GM18867 (cell line): ENCODE results near the gene LBR.

ENCODE experiments used
- ATAC-seq: cut with Tn5 transposase; IDR thresholded peaks from one replicate; pipeline ENCODE4 v1.9.1; 2021; ENCODE audit warnings: mild to moderate bottlenecking, moderate library complexity; ENCODE audit not compliant: unreplicated experiment

The LBR gene

DNA sequence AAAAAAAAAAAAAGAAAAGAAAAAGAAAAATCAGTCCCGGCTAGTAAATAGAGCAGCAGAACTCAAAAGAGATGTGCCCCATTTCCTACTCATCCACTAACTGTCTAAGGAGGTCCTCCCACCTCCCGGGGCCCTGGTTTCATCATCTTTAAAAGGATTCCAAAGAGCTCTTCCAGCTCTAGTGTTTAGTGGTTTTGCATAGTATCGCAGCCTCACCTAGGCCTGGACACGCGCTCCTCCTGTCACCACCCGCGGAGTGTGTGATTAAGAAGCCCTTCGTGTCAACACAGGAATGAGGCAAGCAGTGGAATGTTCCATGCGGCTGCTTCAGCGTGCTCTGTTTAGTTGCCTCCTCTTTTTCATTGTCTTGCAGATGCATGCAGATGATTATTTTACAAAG lies 49.0 kb downstream of the LBR start:
- ATAC-seq: no peak

DNA sequence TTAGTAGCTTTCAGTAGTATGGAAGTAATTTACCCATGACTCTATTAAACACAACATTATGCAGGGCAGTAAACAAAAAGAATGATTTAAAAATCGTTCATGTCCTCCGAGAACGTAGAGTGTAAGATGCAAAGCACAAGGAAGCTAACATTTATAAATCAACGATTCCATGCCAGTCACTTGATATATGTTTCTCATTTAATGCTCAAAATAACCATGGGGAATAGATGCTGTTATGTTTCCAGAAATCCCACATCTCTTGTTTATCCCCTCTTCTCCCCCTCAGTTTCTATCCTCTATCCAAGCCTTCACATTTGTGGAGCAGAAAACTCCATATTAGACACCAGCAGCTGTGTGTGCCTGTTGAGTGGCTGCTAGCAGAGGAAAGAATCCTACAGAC lies 52.8 kb downstream of the LBR start:
- ATAC-seq: no peak

DNA sequence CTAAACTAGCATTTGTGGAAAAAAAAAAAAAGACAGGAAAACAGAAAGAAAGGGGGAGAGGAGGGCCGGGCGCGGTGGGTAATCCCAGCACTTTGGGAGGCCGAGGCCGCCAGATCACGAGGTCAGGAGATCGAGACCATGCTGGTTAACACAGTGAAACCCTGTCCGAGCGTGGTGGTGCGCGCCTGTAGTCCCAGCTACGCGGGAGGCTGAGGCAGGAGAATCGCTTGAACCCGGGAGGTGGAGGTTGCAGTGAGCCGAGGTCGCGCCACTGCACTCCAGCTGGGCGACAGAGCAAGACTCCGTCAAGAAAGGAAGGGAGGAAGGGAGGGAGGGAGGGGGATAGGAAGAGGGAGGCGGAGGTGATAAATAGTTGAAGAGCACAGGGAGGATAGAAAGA lies 54.7 kb downstream of the LBR start:
- ATAC-seq: no peak

GRCh38 chr1:225371366-225372010 lies 56.4 kb downstream of the LBR start:
- no peak for ATAC-seq

DNA sequence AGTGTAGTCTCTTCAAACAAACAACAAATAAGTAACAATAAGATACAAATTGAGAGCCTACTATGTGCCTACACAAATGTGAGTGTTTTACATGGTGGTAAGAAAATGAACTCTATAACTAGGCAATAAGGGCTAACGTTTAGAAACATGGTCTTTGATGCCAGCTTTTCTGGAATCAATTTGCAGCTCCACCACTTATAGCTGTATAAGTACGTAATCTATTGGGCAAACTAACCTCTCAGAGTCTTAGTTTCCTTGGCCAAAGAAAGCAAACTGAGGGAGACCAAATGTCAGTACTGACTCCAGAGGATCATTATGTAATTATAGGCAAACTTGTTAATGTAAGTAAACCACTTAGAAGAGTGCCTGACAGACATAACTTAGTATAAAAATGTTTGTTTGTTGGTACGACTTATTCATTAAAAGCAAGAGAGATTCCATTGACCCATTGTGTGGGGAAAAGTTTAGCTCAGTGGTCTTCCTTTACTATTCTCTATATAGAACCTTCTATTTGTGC lies 59.7 kb downstream of the LBR start:
- no peak for ATAC-seq

DNA sequence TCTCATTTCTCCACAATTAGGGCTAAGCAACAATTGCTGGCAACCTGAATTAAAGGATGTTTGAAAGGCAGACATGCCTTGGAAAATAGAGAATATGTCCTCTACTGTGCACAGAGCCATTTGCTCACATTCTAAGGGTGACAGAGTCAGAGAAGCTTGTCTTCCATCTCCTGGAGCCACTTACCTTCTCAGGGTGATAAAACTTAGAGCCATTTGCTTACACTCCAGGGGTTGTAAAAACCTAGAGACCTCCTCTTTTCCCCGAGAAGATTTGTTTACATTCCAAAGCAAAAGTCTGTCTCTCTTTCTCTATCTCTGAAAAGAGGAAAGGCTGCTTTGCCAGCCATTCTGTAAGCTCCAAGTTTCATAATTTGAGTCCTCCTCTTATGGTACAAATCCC lies 61.3 kb downstream of the LBR start:
- no peak for ATAC-seq

GRCh38 chr1:225366018-225366417 lies 61.8 kb downstream of the LBR start:
- ATAC-seq: no peak

DNA sequence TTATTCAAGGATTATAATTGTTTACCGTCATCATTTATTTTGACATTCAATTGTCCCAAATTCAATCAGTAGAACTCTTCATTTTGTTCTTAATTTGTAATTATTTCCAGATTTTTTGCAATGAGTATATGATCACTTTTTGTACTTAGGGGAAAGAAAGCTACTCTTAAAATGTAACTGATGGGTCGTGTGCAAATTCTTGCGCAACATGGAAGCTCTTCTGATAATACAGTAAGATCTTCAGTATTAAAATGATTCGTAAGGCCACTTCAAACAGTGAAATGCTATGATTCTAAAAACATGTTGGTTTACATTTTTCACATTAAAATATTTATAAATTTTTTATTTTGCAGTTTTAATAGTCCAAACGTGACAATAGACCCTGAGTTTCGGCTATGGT lies 63.4 kb downstream of the LBR start:
- no peak for ATAC-seq

- peak; percentile 69 for ATAC-seq
These were observed 65.0 kb downstream of the LBR start for GRCh38 chr1:225362805-225363204.

GRCh38 chr1:225361176-225361575 lies 66.7 kb downstream of the LBR start:
- no peak for ATAC-seq

- no peak for ATAC-seq
These were observed 67.7 kb downstream of the LBR start for GRCh38 chr1:225360119-225360518.

GRCh38 chr1:225355863-225356262 lies 72.0 kb downstream of the LBR start:
- ATAC-seq: no peak

DNA sequence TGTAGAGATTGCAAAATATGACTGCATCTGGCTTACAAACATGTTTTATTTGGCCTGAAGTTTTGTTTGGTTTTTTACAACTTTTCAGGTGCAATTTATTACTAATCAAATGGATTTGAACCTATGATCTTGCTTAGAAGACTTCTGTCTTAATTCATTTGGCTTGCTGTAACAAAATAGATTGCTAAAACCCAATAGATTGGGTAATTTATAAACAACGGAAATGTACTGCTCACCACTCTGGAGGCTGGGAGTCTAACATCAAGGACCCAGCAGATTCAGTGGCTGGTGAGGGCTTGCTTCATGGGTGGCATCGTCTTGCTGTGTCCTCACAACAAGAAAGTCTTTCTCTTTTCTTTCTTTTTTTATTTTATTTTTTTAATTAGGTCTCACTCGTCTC lies 72.9 kb downstream of the LBR start:
- ATAC-seq: no peak
